Activated T-cell treated with anti-CD3 and anti-CD28 coated beads for 24 hours (primary cell): ENCODE data around the gene RAD51B.

ENCODE experiments used
- DNase-seq: peaks from one replicate; pipeline ENCODE4 v3.0.0-alpha.2; 2020; ENCODE audit warnings: low read depth

RAD51B gene

GRCh38 chr14:68234101-68234905 lies 414.7 kb downstream of the RAD51B start:
- DNase-seq: no peak

GRCh38 chr14:68235011-68235410 lies 415.4 kb downstream of the RAD51B start:
- DNase-seq: no peak

GRCh38 chr14:68236582-68237458 lies 417.2 kb downstream of the RAD51B start:
- DNase-seq: no peak

GRCh38 chr14:68238551-68238950 lies 419.0 kb downstream of the RAD51B start:
- DNase-seq: no peak

- DNase-seq: no peak
These were observed 419.4 kb downstream of the RAD51B start for GRCh38 chr14:68238976-68239375.

GRCh38 chr14:68239988-68240771 lies 420.6 kb downstream of the RAD51B start:
- DNase-seq: no peak

- no peak for DNase-seq
These were observed 422.4 kb downstream of the RAD51B start for GRCh38 chr14:68241862-68242487.

GRCh38 chr14:68243450-68244010 lies 424.0 kb downstream of the RAD51B start:
- DNase-seq: no peak

GRCh38 chr14:68244262-68244980 lies 424.8 kb downstream of the RAD51B start:
- DNase-seq: no peak

GRCh38 chr14:68245146-68246073 lies 425.8 kb downstream of the RAD51B start:
- DNase-seq: no peak

- DNase-seq: no peak
These were observed 426.7 kb downstream of the RAD51B start for GRCh38 chr14:68246074-68246785.

- no peak for DNase-seq
These were observed 427.2 kb downstream of the RAD51B start for GRCh38 chr14:68246786-68247105.

- DNase-seq: no peak
These were observed 427.7 kb downstream of the RAD51B start for GRCh38 chr14:68247274-68247673.

GRCh38 chr14:68247676-68248268 lies 428.2 kb downstream of the RAD51B start:
- no peak for DNase-seq

GRCh38 chr14:68248481-68249255 lies 429.1 kb downstream of the RAD51B start:
- DNase-seq: no peak

GRCh38 chr14:68249661-68250451 lies 430.3 kb downstream of the RAD51B start:
- DNase-seq: no peak
